Measurements from ENCODE around the gene KISS1R.

Gene KISS1R

GRCh38 chr19:900302-901111, 16.6 kb upstream of the KISS1R start:
- DNase-seq = no peak

DNA sequence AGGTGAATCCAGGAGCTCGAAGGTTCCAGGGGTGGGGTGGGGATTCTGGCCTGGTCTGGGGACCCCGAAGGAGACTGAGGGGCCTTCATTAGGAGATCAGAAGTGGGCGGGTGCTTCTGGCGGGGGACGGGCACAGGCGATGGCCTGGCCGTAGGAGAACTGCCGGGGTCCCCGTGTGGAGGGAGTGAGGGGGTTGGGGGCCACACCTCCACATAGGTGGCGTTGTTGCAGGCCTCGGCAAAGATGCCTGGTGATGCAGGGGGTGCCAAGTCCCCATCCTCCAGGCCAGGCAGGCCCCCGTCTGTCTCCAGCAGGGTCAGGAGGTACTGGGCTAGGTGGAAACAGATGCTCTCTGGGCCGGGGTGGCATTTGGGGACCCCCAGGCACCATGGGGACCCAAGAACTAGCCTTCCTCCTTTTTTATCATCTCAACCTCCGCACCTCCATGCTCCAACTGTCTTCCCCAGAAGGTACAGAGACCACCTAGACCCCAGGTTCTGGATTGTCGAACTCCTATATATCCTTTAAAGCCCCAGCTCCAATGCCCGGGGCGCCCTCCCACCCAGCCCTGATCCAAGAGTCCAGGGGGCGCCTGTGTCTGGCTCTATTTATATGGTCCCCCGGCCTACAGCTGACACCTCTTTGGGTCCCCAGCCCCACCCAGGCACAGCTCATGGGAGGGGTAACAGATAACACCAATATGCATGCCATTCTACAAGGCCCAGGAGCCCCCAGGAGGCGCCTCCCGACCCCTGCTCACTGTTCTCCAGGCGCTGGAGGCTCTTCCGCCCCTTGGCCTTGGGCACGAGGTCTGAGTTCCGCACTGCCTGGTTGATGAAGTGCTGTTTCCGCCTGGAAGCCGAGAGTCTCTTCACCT, 15.7 kb upstream of the KISS1R start:
- DNase-seq = no peak

- no peak for DNase-seq
Observed at GRCh38 chr19:902093-902370, 15.1 kb upstream of the KISS1R start.

DNA sequence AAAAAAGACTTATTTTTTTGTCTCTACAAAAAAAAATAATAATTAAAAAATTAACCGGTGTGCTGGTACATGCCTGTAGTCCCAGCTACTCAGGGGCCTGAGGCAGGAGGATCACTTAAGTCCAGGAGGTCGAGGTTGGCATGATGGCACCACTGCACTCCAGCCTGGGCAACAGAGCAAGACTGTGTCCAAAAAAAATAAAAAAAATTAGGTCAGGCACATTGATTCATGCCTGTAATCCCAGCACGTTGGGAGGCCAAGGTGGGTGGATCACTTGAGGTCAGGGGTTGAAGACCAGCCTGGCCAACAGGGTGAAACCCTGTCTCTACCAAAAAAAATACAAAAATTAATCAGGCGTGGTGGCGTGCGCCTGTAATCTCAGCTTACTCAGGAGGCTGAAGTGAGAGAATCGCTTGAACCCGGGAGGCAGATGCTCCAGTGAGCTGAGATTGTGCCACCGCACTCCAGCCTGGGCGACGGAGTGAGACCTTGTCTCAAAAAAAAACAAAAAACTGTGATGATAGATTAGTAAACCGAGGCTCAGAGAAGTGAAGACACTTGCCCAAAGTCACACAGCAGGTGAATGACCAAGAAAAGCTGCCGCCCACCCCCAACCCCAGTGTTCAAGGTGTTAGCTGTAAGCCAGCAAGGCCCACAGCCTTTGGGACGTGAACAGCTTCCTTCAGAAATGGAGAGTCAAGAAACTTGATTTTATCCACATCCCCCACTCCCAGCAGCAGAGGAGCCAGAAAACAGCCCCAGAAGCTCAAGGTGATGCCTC, 14.5 kb upstream of the KISS1R start:
- no peak for DNase-seq

DNA sequence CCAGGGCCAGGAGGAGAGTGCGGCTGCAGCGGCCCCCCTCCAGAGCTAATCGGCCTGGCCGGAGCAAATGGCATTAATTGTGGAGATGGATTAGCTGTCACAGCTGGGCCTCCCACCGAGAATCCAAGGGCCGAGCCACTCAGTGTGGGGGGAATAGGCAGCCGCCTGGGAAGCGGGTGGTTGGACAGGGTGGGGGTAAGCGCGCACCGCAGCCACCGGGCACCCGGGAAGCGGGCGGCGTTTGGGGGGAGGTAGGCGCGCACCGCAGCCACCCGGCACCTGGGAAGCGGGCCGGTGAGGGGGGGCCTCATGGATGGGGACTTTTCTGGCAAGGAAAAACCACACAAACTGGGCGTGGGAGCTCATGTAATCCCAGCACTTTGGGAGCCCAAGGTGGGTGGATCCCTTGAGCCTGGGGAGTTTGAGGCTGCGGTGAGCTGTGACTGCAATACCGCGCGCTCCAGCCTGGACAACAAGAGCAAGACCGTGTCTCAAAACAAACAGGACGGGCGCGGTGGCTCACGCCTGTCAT, 13.8 kb upstream of the KISS1R start:
- no peak for DNase-seq

GRCh38 chr19:904545-904944, 12.6 kb upstream of the KISS1R start:
- DNase-seq = no peak

- no peak for DNase-seq
Observed at GRCh38 chr19:906480-906879, 10.7 kb upstream of the KISS1R start.

DNA sequence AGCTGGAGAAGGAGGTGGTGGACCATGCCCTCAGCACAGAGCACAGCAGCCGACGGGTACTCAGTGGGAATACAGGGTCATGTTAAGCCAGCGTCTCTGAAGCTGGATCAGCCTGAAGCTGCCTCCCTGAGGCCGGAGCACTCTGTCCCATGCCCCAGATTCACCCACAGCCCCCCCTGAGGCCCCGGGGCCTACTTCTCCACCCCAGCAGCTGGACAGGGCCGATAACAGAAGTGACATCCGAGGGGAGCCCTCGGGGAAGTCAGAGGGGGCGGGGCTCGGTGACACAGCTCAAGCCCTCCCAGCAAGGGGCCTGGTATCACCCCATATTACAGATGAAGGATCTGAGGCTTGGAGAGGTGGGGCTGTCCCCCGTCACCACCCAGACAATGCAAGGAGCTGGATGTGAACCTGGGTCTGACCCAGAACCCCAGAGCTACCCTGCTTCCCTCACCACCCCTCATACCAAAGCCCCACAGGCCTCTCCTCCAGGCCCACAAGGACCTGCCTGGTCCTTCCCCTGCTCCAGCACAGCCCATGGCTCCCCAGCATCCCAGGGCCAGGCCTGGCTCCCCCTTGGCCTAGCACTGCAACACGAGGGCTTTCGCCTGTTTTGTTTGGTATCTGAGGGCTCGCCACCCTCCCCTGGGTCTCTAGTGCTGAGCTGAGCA, 9.8 kb upstream of the KISS1R start:
- no peak for DNase-seq

GRCh38 chr19:911197-912033, 5.7 kb upstream of the KISS1R start:
- DNase-seq = no peak

GRCh38 chr19:912181-913079, 4.7 kb upstream of the KISS1R start:
- no peak for DNase-seq

DNA sequence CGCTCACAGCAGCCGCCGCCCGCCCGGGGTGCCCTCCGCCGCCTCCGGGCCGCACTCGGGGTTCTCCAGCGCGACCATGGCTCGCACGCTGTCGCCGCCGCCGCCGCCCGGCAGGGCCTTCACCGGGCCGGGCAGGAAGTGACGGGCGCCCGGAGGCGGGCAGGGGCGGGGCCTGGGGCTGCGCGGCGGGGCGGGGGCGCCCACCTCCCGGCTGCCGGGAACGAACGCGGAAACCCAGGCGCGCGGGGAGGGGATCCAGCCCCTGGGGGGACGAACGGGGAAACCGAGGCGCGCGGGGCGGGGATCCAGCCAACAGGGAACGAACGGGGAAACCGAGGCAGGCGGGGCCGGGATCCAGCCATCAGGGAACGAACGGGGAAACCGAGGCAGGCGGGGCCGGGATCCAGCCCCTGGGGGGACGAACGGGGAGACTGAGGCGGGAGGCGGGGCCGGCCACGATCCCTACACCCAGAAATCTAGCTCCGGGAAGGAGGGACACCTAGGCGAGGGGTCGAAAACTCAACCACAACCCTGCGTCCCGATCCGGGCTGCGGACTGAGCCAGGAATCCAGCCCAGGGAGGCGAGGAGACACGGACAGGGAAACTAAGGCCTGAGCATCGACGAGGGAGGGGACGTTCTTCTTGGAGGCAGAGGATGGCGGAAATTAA, 3.9 kb upstream of the KISS1R start, which contains the start of gene R3HDM4:
TSS of gene R3HDM4 (minus strand) at position 140 of the 669 bp plus-strand sequence. CDS start at position 78, 62 bp downstream.
- DNase-seq = peak; percentile 34 to 44

GRCh38 chr19:916645-917322, 349 bp upstream of the KISS1R start:
- peak; percentile 18 to 31 for DNase-seq

DNA sequence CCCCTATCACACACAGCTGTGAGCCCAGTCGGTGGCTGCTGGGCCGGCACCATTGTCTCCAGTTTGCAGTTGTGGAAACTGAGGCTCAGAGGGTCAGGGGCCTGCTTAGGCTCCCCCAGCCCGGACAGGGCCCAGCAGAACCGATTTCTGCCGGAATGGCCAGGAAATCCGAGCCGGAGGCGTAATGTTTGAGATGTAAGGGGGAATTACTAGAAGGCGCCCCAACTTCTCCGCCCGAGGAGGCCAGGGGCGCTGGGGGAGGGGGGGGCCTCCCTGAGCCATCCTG, 962 bp downstream of the KISS1R start:
- DNase-seq = no peak

GRCh38 chr19:918481-919198, 1.5 kb downstream of the KISS1R start:
- peak; percentile 45 to 48 for DNase-seq

DNA sequence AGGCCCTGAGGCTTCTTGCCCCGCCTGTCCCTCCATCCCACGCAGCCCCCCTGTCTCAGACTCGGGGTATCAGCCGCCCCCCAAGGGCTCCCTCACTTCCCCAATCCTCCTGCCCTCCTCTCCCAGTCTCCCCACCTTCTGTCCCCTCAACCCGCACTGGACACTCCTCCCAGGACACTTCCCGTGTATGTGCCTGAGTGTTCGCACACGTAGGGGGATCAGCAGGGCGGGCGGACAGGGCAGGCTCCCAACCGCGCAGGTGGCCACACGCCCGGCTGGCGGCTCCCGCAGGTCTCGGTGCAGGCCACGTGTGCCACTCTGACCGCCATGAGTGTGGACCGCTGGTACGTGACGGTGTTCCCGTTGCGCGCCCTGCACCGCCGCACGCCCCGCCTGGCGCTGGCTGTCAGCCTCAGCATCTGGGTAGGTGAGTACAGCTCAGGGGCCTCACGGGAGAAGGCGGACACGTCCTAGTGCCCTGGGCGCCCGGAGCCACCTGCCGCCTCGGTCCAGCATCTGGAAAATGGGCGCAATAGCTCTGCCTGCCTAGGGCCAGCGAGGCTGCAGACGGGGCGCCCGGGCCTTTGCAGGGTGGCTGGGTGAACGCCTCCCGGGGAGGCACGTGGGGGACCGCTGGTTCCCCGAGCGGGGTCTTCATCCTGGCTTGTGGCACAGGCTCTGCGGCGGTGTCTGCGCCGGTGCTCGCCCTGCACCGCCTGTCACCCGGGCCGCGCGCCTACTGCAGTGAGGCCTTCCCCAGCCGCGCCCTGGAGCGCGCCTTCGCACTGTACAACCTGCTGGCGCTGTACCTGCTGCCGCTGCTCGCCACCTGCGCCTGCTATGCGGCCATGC, 2.3 kb downstream of the KISS1R start:
- DNase-seq = peak; percentile 37 to 59

DNA sequence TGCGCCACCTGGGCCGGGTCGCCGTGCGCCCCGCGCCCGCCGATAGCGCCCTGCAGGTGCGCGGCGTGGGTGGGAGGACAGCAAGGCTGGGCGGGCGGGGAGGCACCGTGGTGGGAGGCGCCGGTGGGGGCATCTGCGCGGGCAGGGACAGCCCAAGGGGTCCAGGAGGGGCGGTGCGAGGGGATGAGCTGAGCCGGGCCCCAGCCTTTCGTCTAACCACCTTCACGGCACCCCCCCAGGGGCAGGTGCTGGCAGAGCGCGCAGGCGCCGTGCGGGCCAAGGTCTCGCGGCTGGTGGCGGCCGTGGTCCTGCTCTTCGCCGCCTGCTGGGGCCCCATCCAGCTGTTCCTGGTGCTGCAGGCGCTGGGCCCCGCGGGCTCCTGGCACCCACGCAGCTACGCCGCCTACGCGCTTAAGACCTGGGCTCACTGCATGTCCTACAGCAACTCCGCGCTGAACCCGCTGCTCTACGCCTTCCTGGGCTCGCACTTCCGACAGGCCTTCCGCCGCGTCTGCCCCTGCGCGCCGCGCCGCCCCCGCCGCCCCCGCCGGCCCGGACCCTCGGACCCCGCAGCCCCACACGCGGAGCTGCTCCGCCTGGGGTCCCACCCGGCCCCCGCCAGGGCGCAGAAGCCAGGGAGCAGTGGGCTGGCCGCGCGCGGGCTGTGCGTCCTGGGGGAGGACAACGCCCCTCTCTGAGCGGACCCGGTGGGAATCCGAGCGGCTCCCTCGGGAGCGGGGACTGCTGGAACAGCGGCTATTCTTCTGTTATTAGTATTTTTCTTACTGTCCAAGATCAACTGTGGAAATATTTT, 3.1 kb downstream of the KISS1R start:
- DNase-seq = peak; percentile 50 to 59

DNA sequence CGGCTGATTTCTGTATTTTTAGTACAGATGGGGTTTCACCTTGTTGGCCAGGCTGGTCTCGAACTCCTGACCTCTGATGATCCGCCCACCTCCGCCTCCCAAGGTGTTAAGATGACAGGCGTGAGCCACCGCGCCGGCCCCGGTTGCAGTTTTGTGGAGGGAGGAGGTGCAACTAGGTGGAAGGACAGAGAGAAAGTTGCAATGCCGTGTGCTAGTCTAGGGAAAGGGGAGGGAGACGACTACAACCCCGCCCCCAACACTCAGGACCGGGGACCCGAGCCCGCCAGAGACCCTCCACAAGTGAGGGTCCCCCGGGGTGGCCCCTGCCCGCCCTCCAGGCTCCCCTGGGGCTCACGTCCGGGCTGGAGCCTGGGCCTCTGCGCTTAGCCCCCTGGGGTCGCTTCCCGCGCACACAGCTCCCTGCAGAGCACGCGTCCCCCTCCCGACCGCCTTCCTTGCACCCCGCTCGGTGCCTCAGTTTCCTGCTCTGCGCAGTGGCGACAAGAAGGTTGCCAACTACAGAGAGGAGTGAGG, 7.5 kb downstream of the KISS1R start:
- DNase-seq = no peak

Data from NCI-H1930 (cell line).